Measurements from ENCODE around the gene HAUS5.

- TF ChIP-seq CTCF (optimal IDR thresholded peaks at IDR 0.05 in 1 of 3, IDR thresholded peaks at IDR 0.05 in 1 of 3, conservative IDR thresholded peaks at IDR 0.05 in 1 of 3; ENCODE audit: extremely low read depth in 1 of 3, insufficient read depth in 2 of 3, low read length in 3 of 3) (peak; percentile 63 to 78 (median 72)), EZH2 (IDR thresholded peaks at IDR 0.05; ENCODE audit: low read length) (no peak)
These were observed 20.3 kb upstream of the HAUS5 start for GRCh38 chr19:35592226-35592625.

Data from keratinocyte (primary cell).